ENCODE results near the gene STBD1. TPM values are rescaled to one million over a fixed set of nuclear protein-coding genes. Genes with fewer than 3 reads are reported as not detected.

The STBD1 gene
- total RNA-seq, 4 donors from 2014 or later = 18.1 to 25.4 (median 22.2) TPM

DNA sequence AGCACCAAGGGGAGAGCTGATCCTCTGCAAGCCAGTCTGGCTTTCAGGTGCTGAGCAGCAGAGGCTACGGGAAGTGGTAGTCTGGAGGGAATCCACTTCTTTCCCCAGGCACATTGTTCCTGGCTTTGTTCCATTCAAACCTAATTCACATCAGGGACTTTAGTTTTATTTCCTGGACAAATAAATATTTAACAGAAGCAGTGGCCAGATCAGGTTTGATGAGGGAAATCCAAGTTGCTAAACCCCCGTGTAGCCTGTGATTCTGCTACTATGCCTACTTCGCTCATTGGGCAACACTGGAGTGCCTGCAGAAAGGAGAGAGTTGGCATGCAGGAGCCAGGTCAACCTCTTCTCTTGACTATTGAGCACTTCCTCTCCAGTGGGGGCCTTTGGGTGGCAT is 13.8 kb upstream of the STBD1 start:
- no peak for ATAC-seq
- no peak for TF ChIP-seq EP300 (IDR thresholded peaks at IDR 0.05)
- no peak for TF ChIP-seq POLR2A (IDR thresholded peaks at IDR 0.05)
- TF ChIP-seq, protein P1, sequence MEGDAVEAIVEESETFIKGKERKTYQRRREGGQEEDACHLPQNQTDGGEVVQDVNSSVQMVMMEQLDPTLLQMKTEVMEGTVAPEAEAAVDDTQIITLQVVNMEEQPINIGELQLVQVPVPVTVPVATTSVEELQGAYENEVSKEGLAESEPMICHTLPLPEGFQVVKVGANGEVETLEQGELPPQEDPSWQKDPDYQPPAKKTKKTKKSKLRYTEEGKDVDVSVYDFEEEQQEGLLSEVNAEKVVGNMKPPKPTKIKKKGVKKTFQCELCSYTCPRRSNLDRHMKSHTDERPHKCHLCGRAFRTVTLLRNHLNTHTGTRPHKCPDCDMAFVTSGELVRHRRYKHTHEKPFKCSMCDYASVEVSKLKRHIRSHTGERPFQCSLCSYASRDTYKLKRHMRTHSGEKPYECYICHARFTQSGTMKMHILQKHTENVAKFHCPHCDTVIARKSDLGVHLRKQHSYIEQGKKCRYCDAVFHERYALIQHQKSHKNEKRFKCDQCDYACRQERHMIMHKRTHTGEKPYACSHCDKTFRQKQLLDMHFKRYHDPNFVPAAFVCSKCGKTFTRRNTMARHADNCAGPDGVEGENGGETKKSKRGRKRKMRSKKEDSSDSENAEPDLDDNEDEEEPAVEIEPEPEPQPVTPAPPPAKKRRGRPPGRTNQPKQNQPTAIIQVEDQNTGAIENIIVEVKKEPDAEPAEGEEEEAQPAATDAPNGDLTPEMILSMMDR (IDR thresholded peaks at IDR 0.05) = no peak
- H3K9me3 ChIP-seq = peaks cover 0 to 13% (median 0%) of the 10 kb centered on the region in 3 donors
- no peaks in the 10 kb centered on the region for H3K27me3 ChIP-seq
- H3K4me1 ChIP-seq = no peaks in the 10 kb centered on the region
- H3K4me3 ChIP-seq = no peak overlapping the region
- H3K36me3 ChIP-seq = no peaks in the 10 kb centered on the region
- H3K27ac ChIP-seq = no peak overlapping the region
- WGBS, 2 donors (ENCODE audit: low coverage in 1 of 2) = 84 to 100% methylated on average over 2 to 3 of the region's 3 CpGs

DNA sequence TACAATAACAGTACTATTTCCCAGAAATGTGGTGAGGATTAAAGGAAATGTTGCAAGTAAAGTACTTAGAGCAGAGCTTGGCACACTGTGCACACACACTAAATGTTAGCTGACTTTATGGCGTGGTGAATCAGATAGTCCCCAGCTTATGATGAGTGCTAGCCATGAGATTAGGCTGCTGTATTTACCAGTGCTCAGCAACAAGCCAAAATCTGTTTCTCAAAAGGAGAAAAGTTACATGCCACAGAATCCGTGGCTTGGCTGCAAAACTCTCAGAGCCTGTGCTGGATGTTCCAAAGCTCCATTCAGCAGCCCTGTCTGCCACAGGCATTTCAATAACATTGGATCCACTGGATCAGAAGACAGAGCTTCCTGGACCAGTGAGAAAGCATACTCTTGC is 12.8 kb upstream of the STBD1 start:
- no peak for ATAC-seq
- H3K27me3 ChIP-seq = no peaks in the 10 kb centered on the region
- H3K4me1 ChIP-seq = no peaks in the 10 kb centered on the region
- WGBS, 2 donors (ENCODE audit: low coverage in 1 of 2) = 60% methylated on average over 2 of the region's 2 CpGs; no CpG with 5 or more reads in 1 of the 2 donors
- peaks cover 0 to 20% (median 0%) of the 10 kb centered on the region in 3 donors for H3K9me3 ChIP-seq
- H3K4me3 ChIP-seq = no peak overlapping the region
- no peak overlapping the region for H3K27ac ChIP-seq
- no peaks in the 10 kb centered on the region for H3K36me3 ChIP-seq
- TF ChIP-seq POLR2A (IDR thresholded peaks at IDR 0.05) = no peak

DNA sequence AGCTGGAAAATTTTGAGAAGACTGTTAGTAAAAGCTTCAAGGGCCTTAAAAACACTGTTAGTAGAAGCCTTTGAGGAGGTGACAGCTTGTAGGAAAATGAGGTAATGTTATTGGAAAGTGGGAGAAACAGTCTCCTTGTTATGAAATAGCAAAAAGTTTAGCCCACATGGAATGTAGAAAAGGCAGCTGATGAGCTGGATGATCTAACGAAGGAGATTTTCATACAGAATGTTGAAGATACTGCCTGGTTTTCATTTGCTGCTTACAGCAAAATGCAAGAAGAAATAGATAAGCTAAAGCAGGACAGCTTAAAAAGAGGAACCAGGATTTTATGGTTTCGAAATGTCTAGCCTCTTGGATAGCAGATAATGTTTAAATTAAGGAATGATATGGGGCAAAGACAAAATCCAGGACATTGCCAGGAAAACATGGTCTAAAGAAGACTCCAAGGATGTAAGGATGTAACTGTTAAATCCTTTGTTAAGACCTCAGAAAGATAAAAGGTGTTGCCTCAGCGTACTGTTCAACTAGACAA is 10.2 kb upstream of the STBD1 start:
- Histone ChIP-seq H3K27me3 (no peaks in the 10 kb centered on the region), H3K4me3 (no peak overlapping the region), H3K27ac (no peak overlapping the region), H3K36me3 (no peaks in the 10 kb centered on the region), H3K4me1 (no peaks in the 10 kb centered on the region), H3K9me3 (peaks cover 0 to 20% (median 0%) of the 10 kb centered on the region in 3 donors)
- TF ChIP-seq POLR2AphosphoS5 (IDR thresholded peaks at IDR 0.05) (no peak), EP300 (IDR thresholded peaks at IDR 0.05) (no peak), POLR2A (IDR thresholded peaks at IDR 0.05) (no peak)
- TF ChIP-seq, protein P1 (IDR thresholded peaks at IDR 0.05) = no peak
- 85 to 93% methylated on average over 3 of the region's 3 CpGs for WGBS, 2 donors (ENCODE audit: low coverage in 1 of 2)
- ATAC-seq = no peak

DNA sequence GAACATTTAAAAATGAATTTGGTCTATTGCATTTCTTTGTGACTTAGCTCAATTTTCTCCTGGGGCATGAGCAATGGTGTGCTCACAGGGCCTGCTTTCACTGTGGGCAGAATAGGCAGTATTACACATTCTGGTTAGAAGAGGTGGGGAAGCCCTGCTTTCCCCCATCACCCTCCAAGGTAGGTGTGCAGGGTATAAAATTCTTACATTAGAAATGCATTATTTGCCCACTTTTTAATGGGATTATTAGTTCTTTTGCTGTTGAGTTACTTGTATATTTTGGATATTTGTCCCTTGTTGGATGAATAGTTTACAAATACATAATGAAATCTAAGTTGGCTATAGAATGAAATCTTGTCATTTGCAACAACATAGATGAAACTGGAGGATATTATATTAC is 8.3 kb upstream of the STBD1 start:
- ATAC-seq = no peak
- Histone ChIP-seq H3K27ac (no peak overlapping the region), H3K27me3 (no peaks in the 10 kb centered on the region), H3K36me3 (no peaks in the 10 kb centered on the region), H3K4me1 (no peaks in the 10 kb centered on the region), H3K9me3 (peaks cover 0 to 20% (median 0%) of the 10 kb centered on the region in 3 donors), H3K4me3 (no peak overlapping the region)
- no peak for TF ChIP-seq EP300 (IDR thresholded peaks at IDR 0.05)
- TF ChIP-seq, protein P1 (IDR thresholded peaks at IDR 0.05) = no peak
- TF ChIP-seq POLR2AphosphoS5 (IDR thresholded peaks at IDR 0.05) = no peak
- no peak for TF ChIP-seq POLR2A (IDR thresholded peaks at IDR 0.05)

DNA sequence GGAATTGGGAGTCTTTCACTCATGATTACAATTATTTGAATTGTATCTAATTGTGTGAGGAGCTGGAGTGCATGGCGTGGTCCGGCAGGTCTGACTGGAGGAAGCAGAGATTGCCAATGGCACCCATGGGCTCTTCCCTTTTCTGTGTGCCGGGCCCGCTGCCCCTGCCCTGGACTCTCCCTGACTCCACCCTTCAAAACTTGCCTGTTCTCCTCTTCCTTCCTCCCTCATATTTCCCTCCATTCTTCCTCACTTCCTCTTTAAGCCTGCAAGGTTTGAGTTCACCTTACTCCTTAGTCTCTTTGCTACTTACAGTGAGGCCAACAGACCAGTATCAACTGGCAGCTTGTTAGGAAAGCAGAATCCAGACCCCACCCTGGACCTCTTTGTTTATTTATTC is 6.5 kb upstream of the STBD1 start:
- TF ChIP-seq EP300 (IDR thresholded peaks at IDR 0.05) (no peak), POLR2AphosphoS5 (IDR thresholded peaks at IDR 0.05) (no peak), POLR2A (IDR thresholded peaks at IDR 0.05) (no peak)
- TF ChIP-seq, protein P1 (IDR thresholded peaks at IDR 0.05) = no peak
- 51 to 71% methylated on average over 4 of the region's 4 CpGs for WGBS, 2 donors (ENCODE audit: low coverage in 1 of 2)
- ATAC-seq = no peak
- Histone ChIP-seq H3K4me3 (no peak overlapping the region), H3K4me1 (peaks cover 0 to 9% (median 0%) of the 10 kb centered on the region in 3 donors), H3K9me3 (peaks cover 0 to 20% (median 0%) of the 10 kb centered on the region in 3 donors), H3K27me3 (no peaks in the 10 kb centered on the region), H3K27ac (no peak overlapping the region), H3K36me3 (no peaks in the 10 kb centered on the region)

Data from gastroesophageal sphincter (tissue), 4 donors.